ENCODE results near the gene PRKCA.

DNA sequence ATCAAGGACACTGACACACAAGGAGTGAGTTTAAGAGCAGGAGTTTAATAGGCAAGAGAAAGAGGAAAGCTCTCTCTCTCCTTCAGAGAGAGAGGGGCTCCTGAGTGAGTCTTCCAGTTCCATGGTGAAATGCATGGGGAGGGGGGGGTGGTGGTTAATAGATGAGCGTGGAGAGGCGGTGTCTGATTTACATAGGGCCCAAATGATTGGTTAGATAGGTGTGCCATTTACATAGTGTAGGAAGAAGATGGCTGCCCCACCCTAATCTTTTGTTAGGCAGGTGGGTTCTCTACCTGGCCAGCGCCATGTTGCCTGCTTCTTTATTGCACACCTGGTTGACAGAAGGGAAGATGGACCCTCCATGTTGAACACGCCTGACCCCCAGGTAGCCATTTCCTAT is 282.5 kb downstream of the PRKCA start:
- TF ChIP-seq, protein P1, sequence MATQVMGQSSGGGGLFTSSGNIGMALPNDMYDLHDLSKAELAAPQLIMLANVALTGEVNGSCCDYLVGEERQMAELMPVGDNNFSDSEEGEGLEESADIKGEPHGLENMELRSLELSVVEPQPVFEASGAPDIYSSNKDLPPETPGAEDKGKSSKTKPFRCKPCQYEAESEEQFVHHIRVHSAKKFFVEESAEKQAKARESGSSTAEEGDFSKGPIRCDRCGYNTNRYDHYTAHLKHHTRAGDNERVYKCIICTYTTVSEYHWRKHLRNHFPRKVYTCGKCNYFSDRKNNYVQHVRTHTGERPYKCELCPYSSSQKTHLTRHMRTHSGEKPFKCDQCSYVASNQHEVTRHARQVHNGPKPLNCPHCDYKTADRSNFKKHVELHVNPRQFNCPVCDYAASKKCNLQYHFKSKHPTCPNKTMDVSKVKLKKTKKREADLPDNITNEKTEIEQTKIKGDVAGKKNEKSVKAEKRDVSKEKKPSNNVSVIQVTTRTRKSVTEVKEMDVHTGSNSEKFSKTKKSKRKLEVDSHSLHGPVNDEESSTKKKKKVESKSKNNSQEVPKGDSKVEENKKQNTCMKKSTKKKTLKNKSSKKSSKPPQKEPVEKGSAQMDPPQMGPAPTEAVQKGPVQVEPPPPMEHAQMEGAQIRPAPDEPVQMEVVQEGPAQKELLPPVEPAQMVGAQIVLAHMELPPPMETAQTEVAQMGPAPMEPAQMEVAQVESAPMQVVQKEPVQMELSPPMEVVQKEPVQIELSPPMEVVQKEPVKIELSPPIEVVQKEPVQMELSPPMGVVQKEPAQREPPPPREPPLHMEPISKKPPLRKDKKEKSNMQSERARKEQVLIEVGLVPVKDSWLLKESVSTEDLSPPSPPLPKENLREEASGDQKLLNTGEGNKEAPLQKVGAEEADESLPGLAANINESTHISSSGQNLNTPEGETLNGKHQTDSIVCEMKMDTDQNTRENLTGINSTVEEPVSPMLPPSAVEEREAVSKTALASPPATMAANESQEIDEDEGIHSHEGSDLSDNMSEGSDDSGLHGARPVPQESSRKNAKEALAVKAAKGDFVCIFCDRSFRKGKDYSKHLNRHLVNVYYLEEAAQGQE (IDR thresholded peaks at IDR 0.05; ENCODE audit: insufficient replicate concordance, low read depth) = no peak
- TF ChIP-seq, protein P2, sequence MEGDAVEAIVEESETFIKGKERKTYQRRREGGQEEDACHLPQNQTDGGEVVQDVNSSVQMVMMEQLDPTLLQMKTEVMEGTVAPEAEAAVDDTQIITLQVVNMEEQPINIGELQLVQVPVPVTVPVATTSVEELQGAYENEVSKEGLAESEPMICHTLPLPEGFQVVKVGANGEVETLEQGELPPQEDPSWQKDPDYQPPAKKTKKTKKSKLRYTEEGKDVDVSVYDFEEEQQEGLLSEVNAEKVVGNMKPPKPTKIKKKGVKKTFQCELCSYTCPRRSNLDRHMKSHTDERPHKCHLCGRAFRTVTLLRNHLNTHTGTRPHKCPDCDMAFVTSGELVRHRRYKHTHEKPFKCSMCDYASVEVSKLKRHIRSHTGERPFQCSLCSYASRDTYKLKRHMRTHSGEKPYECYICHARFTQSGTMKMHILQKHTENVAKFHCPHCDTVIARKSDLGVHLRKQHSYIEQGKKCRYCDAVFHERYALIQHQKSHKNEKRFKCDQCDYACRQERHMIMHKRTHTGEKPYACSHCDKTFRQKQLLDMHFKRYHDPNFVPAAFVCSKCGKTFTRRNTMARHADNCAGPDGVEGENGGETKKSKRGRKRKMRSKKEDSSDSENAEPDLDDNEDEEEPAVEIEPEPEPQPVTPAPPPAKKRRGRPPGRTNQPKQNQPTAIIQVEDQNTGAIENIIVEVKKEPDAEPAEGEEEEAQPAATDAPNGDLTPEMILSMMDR (IDR thresholded peaks at IDR 0.05; ENCODE audit: insufficient read depth, low read length) = no peak
- no peak for TF ChIP-seq SPI1 (IDR thresholded peaks at IDR 0.05; ENCODE audit: borderline replicate concordance, low read depth)

All from HL-60 (cell line).